Epithelial cell of proximal tubule (primary cell): ENCODE data around the gene DNAJC18. TPM values are rescaled to one million over a fixed set of nuclear protein-coding genes. Genes with fewer than 3 reads are reported as not detected.
A peak's percentile ranks its signal among the peaks of the same experiment; 100 is the strongest.
"Not testable (repeated sequence)": the region's sequence is repeated elsewhere in the genome, so short reads cannot be mapped to it uniquely, and the experiment has no call there.

Experiments used
- DNase-seq: peaks from one replicate; pipeline ENCODE4 v3.0.0-alpha.2; 2011; ENCODE audit warnings: low read depth
- H3K4me3 ChIP-seq: 2 replicates; pipeline ENCODE4 v1.5.1; 2011; ENCODE audit warnings: low read depth, mild to moderate bottlenecking, low read length
- CTCF ChIP-seq: conservative IDR thresholded peaks from 2 replicates; pipeline ENCODE4 v1.5.1; 2012; ENCODE audit warnings: low read depth, mild to moderate bottlenecking, low read length
- total RNA-seq: library from RNA; depleted of rRNA; stranded (reverse); fragments of >200 nt; gene quantifications from 2 replicates; pipeline ENCODE4 v1.2.3, GENCODE V29; 2015

DNAJC18 gene
- total RNA-seq, 1 donor from 2014 or later, result 5.9 TPM

DNA sequence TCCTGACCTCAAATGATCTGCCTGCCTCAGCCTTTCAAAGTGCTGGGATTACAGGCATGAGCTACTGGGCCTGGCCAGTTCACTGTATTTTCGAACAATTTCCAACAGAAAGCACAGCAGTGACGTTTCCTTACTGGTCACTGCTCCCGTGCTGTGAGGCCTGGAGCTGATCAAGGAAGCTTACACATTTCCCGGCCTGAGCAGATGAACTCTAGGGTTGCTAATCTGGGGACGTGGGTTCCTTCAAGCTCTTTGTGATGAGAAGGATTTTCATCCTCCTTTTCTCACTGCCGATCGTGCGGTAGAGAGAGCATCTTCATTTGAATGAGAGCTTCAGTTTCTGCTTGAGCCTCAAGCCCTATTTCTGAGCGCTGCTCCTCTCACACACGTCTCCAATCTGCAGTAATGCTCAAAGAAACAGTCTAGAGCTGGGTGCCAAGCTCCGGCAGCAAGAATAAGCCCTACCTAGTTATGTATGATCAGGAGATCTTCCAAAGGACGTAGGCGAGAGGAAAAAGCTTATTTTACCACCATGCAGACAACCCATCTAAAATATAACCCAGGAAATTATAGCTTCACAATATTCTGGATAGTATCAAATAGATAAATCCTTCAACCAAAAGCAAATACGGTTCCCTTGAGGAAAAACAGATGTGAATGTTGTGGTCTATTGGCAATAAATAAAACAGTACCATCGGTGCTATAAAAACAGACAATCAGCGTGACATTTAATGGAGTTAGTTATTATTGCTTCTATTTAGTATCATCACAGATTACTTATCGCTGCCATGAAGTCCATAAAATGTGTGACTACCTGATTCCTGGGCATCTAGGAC is 28.1 kb downstream of the DNAJC18 start:
- no peak overlapping the region for H3K4me3 ChIP-seq
- DNase-seq, result no peak
- TF ChIP-seq CTCF, result no peak

GRCh38 chr5:139410121-139410992 is 29.0 kb downstream of the DNAJC18 start:
- no peak for TF ChIP-seq CTCF
- no peak for DNase-seq
- no peak overlapping the region for H3K4me3 ChIP-seq

GRCh38 chr5:139409116-139409515 is 30.2 kb downstream of the DNAJC18 start:
- DNase-seq, H3K4me3 ChIP-seq: not testable (repeated sequence)

GRCh38 chr5:139408191-139408590 is 31.1 kb downstream of the DNAJC18 start:
- DNase-seq, result no peak
- H3K4me3 ChIP-seq, result no peak overlapping the region
- no peak for TF ChIP-seq CTCF

DNA sequence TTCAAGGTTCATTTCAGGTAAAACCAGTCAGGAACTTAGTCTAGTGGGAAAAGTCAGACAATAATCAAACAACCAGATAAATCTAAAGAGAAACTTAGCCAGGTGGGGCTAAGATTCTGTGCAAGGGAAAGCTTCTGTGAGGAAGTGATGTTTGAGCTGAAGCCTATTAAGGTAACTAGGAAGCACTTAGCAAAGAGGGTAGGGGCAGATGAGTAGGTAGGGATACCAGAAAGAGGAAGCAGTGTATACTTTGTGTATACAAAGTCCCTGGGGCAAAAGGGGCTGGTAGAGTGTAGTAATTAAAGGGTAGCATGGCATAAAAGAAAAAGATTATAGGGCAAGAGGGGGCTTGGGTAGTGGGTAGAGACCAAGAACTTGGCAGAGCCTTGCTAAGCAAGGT is 31.8 kb downstream of the DNAJC18 start:
- TF ChIP-seq CTCF, result no peak
- DNase-seq, result no peak
- no peak overlapping the region for H3K4me3 ChIP-seq

GRCh38 chr5:139406963-139407362 is 32.4 kb downstream of the DNAJC18 start:
- no peak for DNase-seq
- TF ChIP-seq CTCF, result no peak
- no peak overlapping the region for H3K4me3 ChIP-seq

DNA sequence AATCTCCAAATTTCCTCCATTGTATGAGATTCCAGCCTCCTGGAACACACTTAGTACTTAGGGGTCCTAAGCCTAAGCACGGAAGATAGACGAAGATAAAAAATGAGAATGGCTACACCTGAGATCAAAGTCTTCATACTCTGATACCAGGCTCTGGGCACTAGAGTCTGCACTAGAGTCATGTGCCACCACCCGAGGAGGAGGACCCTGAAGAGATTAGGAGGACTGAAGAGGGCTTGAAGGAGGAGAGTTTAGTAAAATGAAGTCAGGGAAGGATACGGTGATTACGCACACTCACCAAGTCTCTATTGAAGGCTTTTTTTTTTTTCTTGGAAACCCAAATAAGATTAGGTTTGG is 34.9 kb downstream of the DNAJC18 start:
- no peak for DNase-seq
- TF ChIP-seq CTCF, result no peak
- peak overlapping the region; percentile 56 for H3K4me3 ChIP-seq
